Measurements from ENCODE around the gene HOXC10.
A peak's percentile ranks its signal among the peaks of the same experiment; 100 is the strongest.

HOXC10 gene

DNA sequence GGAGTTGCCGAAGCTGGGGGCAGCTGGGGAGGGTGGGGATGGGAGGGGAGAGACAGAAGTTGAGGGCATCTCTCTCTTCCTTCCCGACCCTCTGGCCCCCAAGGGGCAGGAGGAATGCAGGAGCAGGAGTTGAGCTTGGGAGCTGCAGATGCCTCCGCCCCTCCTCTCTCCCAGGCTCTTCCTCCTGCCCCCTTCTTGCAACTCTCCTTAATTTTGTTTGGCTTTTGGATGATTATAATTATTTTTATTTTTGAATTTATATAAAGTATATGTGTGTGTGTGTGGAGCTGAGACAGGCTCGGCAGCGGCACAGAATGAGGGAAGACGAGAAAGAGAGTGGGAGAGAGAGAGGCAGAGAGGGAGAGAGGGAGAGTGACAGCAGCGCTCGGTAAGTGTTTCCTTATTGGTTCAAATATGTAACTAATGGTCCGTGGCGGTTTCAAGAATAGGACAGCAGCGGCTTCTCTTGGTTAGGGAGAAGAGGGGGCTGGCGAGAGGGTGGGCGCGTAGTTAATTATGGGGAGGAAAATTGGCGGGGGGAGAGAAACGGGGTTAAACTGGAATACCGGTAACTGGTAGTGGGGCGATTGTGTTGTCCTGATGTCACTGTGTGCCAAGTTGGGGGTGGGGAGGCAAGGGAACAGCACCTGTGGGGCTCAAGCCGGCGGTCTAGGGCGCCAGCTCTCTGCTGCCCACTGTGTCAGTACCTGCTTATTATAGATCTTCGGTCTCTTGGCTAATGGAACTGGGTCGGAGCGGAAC, 32.3 kb downstream of the HOXC10 start:
- no peak for DNase-seq (ENCODE audit: low spot score)

GRCh38 chr12:54017878-54018467, 33.0 kb downstream of the HOXC10 start:
- DNase-seq (ENCODE audit: low spot score) = peak; percentile 97

DNA sequence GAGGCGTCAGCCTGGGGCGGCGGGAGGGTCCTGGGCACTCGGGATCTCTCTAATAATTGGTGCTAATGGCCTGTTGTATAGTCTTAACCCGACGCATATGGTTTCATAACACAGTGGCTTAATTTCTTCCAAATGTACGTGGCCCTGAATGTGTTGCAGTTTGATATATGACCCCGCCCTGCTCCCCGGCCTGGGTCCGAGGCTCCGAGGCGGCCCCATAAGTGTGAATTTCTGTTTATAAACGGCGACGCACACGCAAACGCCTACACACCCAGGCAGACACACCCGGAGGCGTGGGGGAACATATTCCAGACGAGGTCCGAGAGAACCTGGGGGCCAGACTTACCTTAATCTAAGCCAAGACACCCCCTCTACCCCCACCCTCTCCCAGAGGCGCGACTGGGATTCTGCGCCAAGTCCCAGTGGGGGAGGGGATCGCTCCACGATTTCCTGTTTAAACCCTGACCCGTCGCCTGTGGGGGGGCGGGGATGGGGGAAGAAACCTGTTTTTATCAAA, 33.6 kb downstream of the HOXC10 start:
- DNase-seq (ENCODE audit: low spot score) = no peak

- no peak for DNase-seq (ENCODE audit: low spot score)
Observed at GRCh38 chr12:54019091-54019811, 34.3 kb downstream of the HOXC10 start.

DNA sequence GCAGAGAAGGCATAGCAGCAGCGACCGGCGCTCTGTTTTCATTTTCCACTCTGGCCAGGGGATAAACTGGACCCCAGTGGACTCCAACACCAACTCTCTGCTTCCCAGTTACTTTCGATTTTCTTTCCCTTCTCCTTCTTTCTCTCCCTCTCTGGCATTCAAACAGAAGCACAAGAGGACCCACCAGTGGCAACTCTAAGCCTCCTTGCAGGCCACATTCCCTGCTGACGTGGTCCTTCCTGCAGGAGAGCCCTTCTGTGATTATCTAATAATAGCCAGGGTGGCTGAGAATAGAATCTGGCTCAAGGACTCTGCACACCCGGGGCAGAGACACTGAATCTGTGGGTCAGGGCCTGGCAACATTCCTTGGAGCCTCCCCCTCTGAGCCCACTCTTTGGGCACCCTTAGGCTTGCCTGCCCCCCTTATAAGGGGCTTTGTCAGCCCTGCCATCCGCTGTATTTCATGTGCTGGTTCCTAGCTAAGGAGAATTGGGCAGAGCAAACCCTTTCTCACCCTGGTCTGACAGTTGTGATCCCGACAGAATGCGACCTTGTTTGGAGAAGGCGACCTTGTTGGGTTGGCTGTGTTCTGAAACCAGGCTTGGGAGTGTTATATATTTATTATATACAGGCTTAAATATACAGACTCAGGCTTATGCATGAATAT, 35.1 kb downstream of the HOXC10 start:
- no peak for DNase-seq (ENCODE audit: low spot score)

DNA sequence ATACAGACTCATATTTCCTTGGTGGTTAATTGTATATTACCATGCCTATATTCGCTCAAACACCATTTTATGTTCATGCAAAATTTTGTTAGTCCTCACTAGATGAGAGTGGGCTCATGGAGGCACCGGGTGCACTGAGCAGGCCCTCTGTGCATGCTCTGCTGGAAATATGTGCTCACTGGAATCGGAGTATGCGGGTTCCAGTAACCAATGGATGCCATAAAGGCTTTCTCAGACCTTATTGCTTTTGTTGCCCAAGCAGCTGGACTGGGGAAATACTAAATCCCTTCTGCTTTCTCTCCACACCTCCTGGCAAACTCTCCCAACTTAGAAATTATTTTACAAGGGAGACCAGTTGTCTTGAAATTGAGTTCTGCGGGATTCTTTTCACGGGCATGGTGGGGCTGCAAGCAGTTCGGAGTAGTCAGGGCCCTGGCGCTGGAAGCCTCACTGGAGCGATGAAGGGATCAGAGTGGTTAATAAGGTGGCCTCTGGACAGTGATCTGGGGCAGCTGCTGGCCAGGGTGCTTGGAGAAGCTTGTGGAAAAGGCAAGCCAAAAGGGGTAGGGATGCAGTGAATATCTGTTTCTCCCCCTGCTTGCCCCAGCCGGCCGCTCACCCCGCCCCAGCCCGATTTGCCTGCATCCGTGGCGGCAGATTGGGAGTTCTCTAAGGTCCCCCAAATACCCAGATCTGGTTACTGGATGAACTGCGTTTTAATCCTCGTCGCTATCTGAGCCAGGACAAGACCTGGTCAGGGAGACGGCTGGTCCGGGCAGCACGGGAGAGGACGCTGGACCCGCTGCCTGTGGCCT, 35.9 kb downstream of the HOXC10 start:
- DNase-seq (ENCODE audit: low spot score) = no peak

DNA sequence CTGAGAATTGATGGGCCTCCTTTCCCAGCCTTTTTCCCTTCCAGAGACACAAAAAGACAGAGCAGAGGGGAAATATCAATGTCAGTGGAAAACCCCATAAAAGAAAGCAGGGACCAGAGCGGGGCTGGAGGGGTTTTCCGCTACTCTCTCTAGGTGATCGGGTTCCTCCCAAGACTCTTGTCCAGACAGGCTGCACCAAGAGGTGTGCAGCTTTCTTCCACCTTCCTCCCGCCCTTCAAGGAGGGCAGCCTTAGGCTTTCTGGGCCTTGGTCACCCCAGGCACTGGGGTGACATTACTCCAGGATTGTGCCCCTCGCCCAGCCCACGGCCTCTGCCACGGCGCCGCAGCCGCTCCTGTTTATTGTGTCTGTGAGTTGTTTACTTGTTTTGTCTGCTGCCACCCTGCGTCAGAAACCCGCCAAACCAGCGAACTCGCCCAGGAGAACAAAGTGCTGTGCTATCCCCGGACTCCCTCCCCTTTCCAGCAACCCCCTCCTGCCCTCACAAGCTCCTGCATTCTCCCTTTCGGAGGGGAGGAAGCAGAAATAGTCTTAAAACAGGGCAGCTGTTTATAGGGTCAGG, 36.6 kb downstream of the HOXC10 start:
- no peak for DNase-seq (ENCODE audit: low spot score)

DNA sequence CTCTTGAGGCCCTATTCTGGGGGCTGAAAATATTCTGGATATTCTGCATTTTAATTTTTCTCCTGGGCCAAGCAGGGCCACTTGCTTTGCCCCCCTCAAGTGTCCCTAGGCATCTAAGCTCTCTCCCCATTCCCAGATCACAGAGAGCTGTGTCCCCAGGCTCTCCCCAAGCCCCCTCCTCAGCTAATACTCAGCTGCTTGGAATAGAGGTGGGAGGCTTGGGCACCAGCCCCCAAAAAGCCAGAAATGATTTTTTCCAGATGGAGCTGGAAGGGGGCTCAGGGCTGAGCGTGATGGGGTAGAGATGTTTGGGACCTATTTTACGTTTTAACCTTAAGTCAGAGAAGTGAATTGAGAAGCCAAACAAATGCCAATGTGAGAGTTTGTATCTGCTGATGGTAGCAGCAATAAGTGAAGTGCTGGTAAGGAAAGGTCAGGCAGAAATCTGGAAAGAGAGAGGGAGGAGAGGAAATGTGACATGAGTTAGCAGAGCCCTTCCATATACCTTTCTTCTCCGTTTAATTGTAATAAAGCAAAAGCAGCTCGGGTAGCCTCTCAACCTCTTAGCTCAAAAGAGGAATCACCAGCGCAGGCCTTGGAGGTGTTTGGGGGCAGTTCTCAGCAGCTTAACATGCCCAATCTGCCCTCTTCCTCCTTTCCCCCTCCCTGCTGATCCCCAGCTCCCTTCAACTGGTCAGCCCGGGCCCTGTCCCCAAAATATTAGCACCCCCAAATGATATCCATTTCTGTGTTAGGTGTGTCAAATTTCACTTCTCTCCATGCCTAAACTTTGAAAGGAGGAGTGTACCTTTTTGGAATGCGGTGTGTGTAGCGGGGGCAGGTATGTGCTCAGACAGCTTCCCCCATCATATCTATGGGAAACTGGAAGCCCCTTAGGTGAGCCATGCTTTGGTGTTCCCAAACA, 38.3 kb downstream of the HOXC10 start:
- DNase-seq (ENCODE audit: low spot score) = no peak

DNA sequence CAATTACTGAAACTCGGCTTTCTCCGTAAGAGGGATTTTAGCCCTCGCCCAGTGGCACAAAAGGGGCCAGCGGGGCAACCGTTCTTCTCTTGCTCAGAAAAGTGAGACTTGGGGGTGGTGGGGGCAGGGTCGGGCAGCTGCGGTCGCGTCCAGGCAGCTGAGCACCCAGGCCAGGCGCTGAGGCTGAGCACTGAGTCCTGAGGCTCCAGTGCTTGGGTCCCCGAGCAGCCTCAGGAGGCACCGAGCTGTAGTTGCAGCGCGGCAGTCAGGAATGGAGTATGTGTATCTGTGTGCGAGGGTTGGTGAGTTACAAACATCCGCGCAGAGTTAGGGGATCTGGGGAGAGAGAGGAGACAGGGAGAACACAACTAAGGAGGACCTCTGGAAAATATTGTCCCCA, 39.2 kb downstream of the HOXC10 start:
- DNase-seq (ENCODE audit: low spot score) = no peak

GRCh38 chr12:54024581-54025305, 39.8 kb downstream of the HOXC10 start:
- DNase-seq (ENCODE audit: low spot score) = no peak

DNA sequence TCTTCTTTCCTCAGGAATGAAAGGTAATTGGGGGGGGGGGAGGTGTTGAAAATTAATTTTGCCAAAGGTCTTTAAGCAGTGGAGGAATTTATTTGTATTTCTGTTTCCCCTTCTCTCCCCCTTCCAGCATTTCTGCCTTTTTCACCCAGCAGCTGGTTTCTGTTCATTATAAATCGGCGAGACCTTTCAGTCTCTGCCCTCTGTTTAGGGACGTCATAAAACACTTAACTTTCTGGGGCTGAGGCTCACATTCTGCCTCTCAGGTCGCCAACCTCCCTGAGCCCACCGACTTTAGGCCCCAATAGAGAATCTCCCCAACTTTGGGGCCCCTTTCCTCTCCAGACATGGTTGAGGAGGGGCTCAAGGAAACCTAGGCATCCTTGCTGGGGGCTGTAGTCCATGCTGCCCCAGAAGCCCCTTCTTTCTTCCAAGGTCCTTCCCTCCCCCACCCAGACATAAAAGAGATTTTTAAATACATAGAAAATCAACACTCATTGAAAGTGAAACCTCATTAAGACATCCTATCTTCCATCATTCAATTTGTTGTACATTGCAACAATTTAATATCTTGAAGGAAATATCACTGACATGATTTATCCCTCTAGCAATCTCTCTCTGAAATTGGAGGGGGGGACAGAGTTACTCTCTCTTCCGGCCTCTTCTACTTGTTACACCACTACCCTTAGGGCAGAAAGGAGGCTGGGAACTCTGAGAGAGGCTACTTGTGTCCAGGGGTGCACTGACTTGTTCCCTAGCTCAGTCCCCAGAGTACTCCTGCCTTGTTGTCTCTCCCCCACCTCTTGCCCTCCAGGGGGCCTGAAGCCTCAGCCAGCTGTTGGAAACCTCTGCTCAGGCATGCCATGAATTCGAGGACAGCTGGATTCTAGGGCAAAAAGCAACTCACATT, 40.8 kb downstream of the HOXC10 start:
- DNase-seq (ENCODE audit: low spot score) = no peak

- DNase-seq (ENCODE audit: low spot score) = no peak
Observed at GRCh38 chr12:54026640-54027441, 41.9 kb downstream of the HOXC10 start.

DNA sequence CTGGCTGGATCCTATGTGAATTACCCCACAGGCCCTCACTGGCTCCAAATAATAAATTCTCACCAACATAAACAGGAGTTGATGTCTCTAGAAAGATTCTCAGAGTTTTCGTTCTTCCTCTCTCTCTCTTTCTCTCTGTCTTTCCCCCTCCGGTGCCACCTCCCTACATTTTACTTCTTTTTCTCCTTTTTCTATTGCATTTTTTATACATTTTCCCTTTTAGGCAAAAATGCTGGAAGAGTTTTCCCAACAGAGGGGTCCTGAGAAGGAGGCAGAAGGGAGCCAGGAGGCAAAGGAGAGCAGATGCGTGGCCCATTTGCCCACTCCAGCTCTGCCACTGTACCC, 42.5 kb downstream of the HOXC10 start:
- no peak for DNase-seq (ENCODE audit: low spot score)

- DNase-seq (ENCODE audit: low spot score) = peak; percentile 79
Observed at GRCh38 chr12:54028314-54029201, 43.6 kb downstream of the HOXC10 start, which contains the start of gene HOXC6. Gene HOXC6 (plus strand): TSS chr12:54028440. CDS start chr12:54028522, 82 bp downstream.

DNA sequence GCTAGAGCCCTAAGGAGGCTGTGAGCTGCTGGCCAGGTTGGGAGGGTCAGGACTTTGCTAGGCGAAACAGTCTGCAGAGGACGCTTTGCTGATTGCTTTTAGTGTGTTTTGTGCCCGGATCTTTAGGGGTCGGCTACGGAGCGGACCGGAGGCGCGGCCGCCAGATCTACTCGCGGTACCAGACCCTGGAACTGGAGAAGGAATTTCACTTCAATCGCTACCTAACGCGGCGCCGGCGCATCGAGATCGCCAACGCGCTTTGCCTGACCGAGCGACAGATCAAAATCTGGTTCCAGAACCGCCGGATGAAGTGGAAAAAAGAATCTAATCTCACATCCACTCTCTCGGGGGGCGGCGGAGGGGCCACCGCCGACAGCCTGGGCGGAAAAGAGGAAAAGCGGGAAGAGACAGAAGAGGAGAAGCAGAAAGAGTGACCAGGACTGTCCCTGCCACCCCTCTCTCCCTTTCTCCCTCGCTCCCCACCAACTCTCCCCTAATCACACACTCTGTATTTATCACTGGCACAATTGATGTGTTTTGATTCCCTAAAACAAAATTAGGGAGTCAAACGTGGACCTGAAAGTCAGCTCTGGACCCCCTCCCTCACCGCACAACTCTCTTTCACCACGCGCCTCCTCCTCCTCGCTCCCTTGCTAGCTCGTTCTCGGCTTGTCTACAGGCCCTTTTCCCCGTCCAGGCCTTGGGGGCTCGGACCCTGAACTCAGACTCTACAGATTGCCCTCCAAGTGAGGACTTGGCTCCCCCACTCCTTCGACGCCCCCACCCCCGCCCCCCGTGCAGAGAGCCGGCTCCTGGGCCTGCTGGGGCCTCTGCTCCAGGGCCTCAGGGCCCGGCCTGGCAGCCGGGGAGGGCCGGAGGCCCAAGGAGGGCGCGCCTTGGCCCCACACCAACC, 44.8 kb downstream of the HOXC10 start:
- no peak for DNase-seq (ENCODE audit: low spot score)

Measured in HuH-7 (cell line).